NCI-H1092 treated with DMSO at 0.1 percent for 48 hours (cell line): ENCODE data around the gene ANXA9.
A peak's percentile ranks its signal among the peaks of the same experiment; 100 is the strongest.

Experiments
- DNase-seq: peaks from one replicate; lab custom pipeline; 2025; lab: John Stamatoyannopoulos, UW

The ANXA9 gene

GRCh38 chr1:151005729-151006319, 23.7 kb downstream of the ANXA9 start:
- DNase-seq = no peak

- DNase-seq = peak; percentile 92
Measured at GRCh38 chr1:151006327-151007052, 24.4 kb downstream of the ANXA9 start, which contains the start of gene MINDY1. MINDY1 (minus strand) TSS chr1:151006902; CDS start chr1:151002617, 4,285 bp downstream.

DNA sequence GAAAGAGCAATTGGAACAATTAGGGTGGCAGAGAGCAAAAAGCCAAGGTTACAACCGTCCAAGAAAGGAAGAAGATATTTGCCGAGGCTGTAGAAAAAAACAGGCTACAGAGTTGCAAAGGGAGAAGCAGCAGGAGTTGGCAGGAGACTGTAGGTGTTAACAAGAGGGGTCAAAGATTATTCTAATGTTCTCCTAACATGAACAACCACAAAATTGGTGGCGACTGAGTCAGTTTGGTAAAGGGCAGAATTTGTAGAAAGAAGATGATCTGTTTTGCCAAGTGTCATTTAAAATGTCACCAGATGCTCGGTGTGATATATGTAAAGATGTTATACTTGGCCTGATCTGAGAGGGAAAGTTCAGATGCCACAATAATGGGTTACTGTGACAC, 25.8 kb downstream of the ANXA9 start:
- no peak for DNase-seq

DNA sequence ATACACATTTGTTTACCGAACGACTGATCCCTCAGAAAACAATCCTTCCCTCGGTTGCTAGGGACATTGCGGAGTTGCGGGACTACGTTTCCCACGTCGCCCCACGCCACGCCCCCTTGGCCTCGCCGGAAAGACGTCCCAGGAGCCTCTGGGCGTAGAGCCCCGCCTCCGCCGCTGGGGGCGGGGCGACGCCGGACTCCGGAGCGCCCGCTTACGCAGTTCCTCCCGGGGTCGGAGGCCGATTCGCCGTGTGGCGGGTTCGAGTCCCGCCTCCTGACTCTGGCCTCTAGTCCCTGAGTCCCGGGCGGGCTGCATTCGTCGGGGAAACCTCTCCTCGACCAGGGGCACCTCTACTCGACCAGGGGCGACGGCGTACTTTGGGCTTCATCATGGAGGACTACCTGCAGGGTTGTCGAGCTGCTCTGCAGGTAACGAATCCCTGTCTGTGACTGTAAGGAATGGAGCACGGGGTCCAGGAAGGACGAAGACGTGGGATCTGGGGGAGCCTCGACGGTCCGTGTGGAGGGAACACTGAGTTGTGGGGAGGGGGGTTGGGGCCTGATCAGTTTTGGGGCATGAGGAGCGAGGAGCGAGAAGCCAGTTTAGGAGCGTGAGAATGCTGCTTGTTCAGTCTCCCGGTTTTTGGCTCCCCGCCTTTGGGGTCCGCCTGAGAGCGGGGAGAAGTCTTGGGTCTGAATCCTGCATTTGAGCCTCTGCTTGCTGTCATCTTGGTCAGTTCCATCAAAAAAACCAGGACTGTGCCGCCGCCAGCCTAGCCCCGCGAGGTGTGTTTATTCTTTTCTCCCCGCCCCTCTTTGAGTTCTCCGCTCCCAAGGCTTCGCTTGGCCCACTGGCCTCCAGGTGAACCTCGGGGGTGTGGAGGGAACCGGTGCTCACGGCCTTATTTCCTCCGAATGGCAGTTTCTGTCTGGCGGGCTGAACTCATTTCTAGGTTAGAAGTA, 26.4 kb downstream of the ANXA9 start, which contains the start of gene PRUNE1:
PRUNE1 (plus strand) TSS at position 206 of the 962 bp plus-strand sequence; CDS start at position 390, 184 bp downstream.
- DNase-seq = peak; percentile 97

- no peak for DNase-seq
Measured at GRCh38 chr1:151009206-151009587, 27.1 kb downstream of the ANXA9 start.

GRCh38 chr1:151009674-151010345, 27.7 kb downstream of the ANXA9 start:
- no peak for DNase-seq

DNA sequence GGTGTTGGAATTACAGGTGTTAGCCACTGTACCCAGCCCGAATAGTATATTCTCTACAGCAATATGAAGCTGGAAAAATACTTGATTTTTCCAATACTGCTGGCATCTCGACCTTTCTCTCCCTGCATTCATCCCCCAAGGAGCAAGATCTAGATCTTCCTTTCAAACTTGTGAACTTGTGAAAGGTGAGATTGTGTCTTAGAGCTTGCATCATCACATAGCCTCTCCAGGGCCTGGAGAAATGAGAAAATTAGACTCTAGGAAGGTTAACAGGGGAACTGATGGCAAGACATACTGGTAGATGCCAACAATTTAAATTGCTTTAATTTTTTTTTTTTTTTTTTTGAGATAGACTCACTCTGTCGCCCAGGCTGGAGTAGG, 28.2 kb downstream of the ANXA9 start:
- DNase-seq = no peak

GRCh38 chr1:151011154-151011850, 29.2 kb downstream of the ANXA9 start:
- DNase-seq = no peak

DNA sequence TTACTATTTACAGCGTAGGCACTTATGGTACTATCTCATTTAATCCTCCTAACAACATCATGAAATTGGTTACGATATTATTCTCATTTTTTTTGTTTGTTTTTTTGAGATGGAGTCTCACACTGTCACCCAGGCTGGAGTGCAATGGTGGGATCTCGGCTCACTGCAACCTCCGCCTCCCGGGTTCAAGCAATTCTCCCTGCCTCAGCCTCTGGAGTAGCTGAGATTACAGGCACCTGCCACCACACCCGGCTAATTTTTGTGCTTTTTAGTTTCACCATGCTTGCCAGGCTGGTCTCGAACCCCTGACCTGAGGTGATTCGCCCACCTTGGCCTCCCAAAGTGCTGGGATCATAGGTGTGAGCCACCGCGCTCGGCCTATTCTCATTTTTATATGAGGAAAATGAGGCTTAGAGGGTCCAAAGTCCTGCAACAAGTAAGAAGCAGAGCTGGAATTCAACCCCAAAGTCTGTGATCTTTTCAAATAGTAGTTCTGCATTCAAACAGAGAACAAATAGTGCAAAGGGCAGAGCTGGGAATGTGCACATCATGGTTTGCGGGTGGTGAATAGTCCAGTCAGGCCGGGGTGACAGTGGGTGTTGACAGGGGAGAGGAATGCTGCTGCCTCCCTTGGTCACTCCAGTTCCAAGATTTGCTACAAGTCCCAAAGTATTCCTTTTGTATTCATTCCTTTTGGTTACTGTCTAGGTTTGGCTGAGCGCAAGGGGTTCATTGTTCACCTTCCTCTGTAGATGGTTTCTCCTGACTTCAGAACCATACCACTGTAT, 30.8 kb downstream of the ANXA9 start:
- no peak for DNase-seq

DNA sequence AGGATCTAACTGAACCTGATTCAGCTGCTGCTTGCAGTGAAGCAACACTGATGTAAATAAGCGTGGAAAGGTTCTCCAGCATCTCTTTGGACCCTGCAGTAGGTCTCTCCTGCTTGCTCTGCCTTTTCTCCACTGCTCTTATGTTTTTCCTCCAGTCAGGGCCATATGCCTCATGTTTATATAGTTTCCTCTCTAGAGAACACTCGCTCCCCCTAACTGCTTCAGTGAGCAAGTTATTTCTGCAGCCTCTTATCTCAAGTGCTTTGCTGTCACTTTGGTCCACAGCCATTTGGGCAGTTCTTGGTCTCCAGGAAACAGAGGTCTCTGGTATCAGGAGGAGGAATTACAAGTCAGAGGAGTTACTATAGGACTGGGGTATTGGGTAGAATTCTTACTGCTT, 31.4 kb downstream of the ANXA9 start:
- peak; percentile 16 for DNase-seq

- peak; percentile 57 for DNase-seq
Measured at GRCh38 chr1:151024540-151025146, 42.6 kb downstream of the ANXA9 start.

DNA sequence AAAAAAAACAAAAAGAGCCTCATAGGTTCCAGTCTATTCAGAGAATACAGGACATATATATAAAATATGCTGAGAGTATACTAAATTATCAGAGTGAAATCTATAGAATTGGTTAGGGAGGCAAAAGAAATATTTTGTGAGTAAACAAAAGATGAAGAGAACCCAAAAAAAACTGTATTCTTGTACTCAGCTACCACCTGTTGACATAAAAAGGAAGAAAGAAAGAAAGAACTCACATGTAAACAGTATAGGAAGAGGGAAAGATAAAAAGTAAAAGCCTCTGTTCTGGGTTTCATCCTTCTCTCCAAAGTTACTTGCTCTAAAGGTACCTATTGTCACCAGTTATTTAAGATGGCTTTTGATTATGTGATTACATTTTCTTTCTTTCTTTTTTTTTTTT, 44.4 kb downstream of the ANXA9 start:
- DNase-seq = no peak

DNA sequence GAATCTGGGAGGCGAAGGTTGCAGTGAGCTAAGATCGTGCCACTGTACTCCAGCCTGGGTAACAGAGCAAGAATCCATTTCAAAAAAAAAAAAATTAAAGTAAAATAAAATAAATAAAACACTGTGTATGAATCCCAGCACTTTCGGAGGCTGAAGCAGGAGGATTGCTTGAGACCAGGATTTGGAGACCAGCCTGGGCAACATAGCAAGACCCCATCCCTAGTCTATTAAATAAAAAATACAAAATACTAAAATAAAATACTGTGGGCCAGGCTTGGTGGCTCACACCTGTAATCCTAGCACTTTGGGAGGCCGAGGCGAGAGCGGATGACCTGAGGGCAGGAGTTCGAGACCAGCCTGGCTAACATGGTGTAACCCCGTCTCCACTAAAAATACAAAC, 50.1 kb downstream of the ANXA9 start:
- no peak for DNase-seq

- DNase-seq = no peak
Measured at GRCh38 chr1:151035167-151035566, 53.1 kb downstream of the ANXA9 start.

DNA sequence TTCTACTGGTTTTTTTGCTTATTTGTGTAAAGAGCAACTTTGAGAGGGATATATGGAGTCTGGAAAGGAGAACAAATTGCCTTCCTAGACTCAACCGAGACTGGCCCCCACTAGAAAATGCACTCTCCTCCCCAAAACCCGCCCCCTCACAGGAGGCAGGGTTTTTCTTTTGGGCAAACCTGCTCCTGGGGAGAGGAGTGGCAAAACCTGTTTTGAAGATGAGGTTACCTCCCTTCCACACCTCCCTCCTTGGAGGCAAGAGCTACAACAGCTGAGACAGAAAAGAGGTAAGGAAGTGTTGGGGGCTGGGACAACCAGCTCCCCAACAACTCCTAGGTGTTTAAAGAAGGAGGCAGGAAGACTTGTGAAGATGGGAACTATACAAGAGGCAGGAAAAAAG, 54.3 kb downstream of the ANXA9 start, which contains the start of gene BNIPL:
BNIPL (plus strand) TSS at position 231 of the 400 bp plus-strand sequence; CDS start at position 371, 140 bp downstream.
- no peak for DNase-seq

- no peak for DNase-seq
Measured at GRCh38 chr1:151037032-151037431, 54.9 kb downstream of the ANXA9 start.

DNA sequence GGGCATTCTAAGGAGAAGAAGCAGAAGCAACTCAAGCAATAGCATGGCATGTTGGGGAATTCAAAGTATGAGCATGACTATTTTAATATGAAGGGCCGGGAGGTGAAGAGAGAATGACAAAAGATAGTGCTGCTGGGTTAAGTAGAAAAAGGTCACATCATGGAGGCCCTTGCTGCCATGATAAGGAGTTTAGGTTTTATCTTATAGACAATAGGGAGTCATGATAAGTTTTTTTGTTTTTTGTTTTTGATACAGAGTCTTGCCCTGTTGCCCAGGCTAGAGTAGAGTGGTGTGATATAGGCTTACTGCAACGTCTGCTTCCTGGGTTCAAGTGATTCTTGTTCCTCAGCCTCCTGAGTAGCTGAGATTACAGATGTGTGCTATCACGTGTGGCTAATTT, 57.4 kb downstream of the ANXA9 start:
- DNase-seq = no peak

DNA sequence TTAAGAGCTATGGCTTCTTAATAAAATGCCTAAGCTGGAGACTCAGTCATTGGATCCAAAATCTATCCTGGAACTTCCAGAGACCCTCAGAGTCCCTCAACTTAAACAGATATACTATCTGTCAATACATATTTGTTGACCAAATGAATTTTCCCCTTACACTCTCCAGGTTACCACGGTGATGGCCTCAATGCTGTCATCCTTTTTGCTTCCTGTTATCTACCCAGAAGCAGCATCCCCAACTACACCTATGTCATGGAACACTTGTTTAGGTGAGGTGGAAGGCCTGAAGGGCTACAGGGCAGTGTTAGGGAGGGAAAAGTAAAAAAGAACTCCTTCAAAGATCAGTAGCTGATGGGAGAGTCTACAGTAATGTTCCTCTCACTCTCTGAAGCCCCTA, 61.1 kb downstream of the ANXA9 start:
- DNase-seq = no peak
